Heart right ventricle (tissue), 16 donors: ENCODE measurements around the gene CFAP126. TPM values are rescaled to one million over a fixed set of nuclear protein-coding genes. Genes with fewer than 3 reads are reported as not detected.
"Not testable (repeated sequence)": the region's sequence is repeated elsewhere in the genome, so short reads cannot be mapped to it uniquely, and the experiment has no call there.

Experiments used
- ATAC-seq, 8 donors: fragments of 200-7000 bp; cut with Tn5 transposase; one replicate each; pipeline ENCODE4 v1.9.1; 2020; ENCODE audit warnings: mild to moderate bottlenecking in 8 of 8, moderate library complexity in 8 of 8, moderate number of reproducible peaks in 1 of 8
- DNase-seq, 2 donors: peaks; one replicate each; pipeline ENCODE4 v3.0.0-alpha.2; 2020
- H3K27ac ChIP-seq, 10 donors: fragments of 200-600 bp; sonication (generic) in 2 of 10; one replicate each; pipeline versions ENCODE4 v1.5.0 to v1.8.0; 2020 to 2022; ENCODE audit warnings: mild to moderate bottlenecking in 3 of 10
- H3K27me3 ChIP-seq, 7 donors: fragments of 200-600 bp; one replicate each; pipeline ENCODE4 v1.8.0; 2021 to 2022; ENCODE audit warnings: mild to moderate bottlenecking in 2 of 7
- H3K36me3 ChIP-seq, 9 donors: fragments of 200-600 bp; sonication (generic) in 1 of 9; one replicate each; pipeline versions ENCODE4 v1.5.0 to v1.8.0; 2020 to 2022; ENCODE audit warnings: mild to moderate bottlenecking in 2 of 9
- H3K4me1 ChIP-seq, 9 donors: fragments of 200-600 bp; sonication (generic) in 1 of 9; one replicate each; pipeline versions ENCODE4 v1.5.0 to v1.8.0; 2020 to 2022; ENCODE audit warnings: mild to moderate bottlenecking in 4 of 9
- H3K4me3 ChIP-seq, 10 donors: fragments of 200-600 bp; sonication (generic) in 2 of 10; one replicate each; pipeline versions ENCODE4 v1.5.0 to v1.8.0; 2020 to 2022; ENCODE audit warnings: mild to moderate bottlenecking in 7 of 10, moderate library complexity in 2 of 10
- H3K9me3 ChIP-seq, 11 donors: fragments of 200-600 bp in 10 of 11; sonication (generic) in 2 of 11; one replicate each; pipeline versions ENCODE4 v1.5.0 to v1.8.0; 2013 to 2022; ENCODE audit warnings: mild to moderate bottlenecking in 2 of 11, control low read depth in 1 of 11, moderate library complexity in 1 of 11
- CTCF ChIP-seq, 9 donors: fragments of 200-600 bp; sonication (generic) in 2 of 9; IDR thresholded peaks; one replicate each; pipeline versions ENCODE4 v1.5.0 to v1.8.0; 2021 to 2022; ENCODE audit warnings: antibody characterized with exemption in 9 of 9, mild to moderate bottlenecking in 5 of 9, moderate library complexity in 1 of 9
- WGBS, 2 donors: extraction: QIAGEN DNeasy Blood & Tissue Kit; methylation state at CpG; one replicate each; pipeline ENCODE4 v1.1.7; 2013; ENCODE audit warnings: inconsistent platforms in 1 of 2; 5-methylcytosine and 5-hydroxymethylcytosine counted together
- intact Hi-C, 10 donors: fragments of 100-400 bp; cut with DNase I; formaldehyde crosslinking; loops; one replicate each; pipeline versions ENCODE4 v1.11.1 to v1.14.2; 2022
- polyA plus RNA-seq, 2 donors: library from polyadenylated mRNA; stranded (reverse); fragments of 200-250 nt; gene quantifications; one replicate each; pipeline ENCODE4 v1.2.3, GENCODE V29; 2013
- total RNA-seq, 10 donors: library from RNA; stranded (reverse); fragmentation: NEBNext Ultra II Directional in 3 of 10; extraction: Animal tissue kit (Norgen Biotek cat#: 25700) in 3 of 10; gene quantifications; one replicate each; pipeline versions ENCODE4 v1.2.1 to v1.2.4, GENCODE V29; 2021 to 2023
- donor health status: Arrhythmogenic right ventricular cardiomyopathy.
- donor health status: ischemic (EF 13 %, LVEDD 7.1; RV severe dilation, severe dysfunction).
- donor health status: healthy with polysubstance abuse.
- donor health status: DM: no; HTN: yes; CAD: no.
- donor health status: DM: no; HTN: no; CAD: no.
- donor health status: ischemic (EF 25% LVEDD 6.9; RV normal size, moderate dysfunction).
- donor health status: ischemic (EF 25% LVEDD 5.7; RV mildly dilated, moderate dysfunction).
- donor health status: healthy.
- donor health status: DM: yes; HTN: yes; CAD: no.
- donor health status: Ischemic cardiomyopathy.
- donor health status: ischemic (EF 35%, LVEDD 5.7; RV mildly dilated, moderate dysfunction).
- donor health status: nonischemic (EF 11% LVEDD 7.7; RV severe dilation, severe dysfunction).
- donor health status: DM: yes; HTN: yes; CAD: no.
- donor health status: PGD.
- donor health status: ischemic (EF 29% LVEDD 5.4; RV normal size, mild dysfunction).
- donor health status: nonischemic (EF 23%, LVEDD 6.1; RV moderate dilation, normal function).

The CFAP126 gene
- total and polyA plus RNA-seq, 12 donors = not detected

DNA sequence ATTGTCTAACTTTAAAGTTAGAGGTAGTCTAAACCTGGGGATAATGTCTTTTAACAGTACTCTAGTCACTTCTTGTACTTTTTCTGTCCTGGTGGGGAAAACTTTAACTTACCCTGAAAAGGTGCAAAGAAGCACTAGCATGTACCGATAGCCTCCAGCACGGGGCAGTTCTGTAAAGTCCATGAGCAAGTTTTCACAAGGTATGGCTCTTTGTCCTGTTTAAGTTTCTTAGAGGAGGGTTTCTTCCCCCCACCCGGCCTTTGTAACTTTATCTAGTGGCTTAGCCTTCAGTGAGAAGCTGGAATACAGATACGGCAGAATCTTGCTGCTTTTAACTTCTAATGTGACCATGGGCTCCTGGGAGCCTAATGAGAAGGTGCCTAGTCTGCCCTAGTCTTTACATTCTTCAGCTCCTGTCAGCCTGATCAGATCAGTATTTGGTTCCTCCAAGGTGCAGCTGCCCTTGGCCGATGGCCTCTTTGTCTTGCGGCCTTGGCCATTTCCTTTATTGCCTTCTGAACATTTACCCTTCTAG lies 39.8 kb upstream of the CFAP126 start:
- WGBS, 2 donors = 88 to 90% methylated on average over 6 of the region's 6 CpGs
- no peak for ATAC-seq
- intact Hi-C loops = loop anchor here in 1 of 10 donors (10.0 kb wide), 1 partner anchor 337 kb away; the partner anchor contains the start of gene DUSP12

DNA sequence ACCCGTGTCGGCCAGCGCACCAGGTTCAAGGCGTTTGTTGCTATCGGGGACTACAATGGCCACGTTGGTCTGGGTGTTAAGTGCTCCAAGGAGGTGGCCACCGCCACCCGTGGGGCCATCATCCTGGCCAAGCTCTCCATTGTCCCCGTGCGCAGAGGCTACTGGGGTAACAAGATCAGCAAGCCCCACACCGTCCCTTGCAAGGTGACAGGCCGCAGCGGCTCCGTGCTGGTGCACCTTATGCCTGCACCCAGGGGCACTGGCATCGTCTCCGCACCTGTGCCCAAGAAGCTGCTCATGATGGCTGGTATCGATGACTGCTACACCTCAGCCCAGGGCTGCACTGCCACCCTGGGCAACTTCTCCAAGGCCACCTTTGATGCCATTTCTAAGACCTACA lies 38.9 kb upstream of the CFAP126 start:
- H3K4me1 ChIP-seq = peaks cover 0 to 21% (median 0%) of the 10 kb centered on the region in 9 donors
- not testable (repeated sequence) for ATAC-seq, H3K27me3 ChIP-seq, DNase-seq, H3K9me3 ChIP-seq, H3K36me3 ChIP-seq, H3K4me3 ChIP-seq, H3K27ac ChIP-seq
- WGBS, 2 donors = 95 to 97% methylated on average over 17 of the region's 17 CpGs
- intact Hi-C loops = loop anchor here in 1 of 10 donors (10.0 kb wide), 1 partner anchor 338 kb away; the partner anchor contains the start of gene DUSP12

More for the DNA sequence above, 39.8 kb upstream of the CFAP126 start:
- Histone ChIP-seq H3K4me1 (peaks cover 0 to 19% (median 0%) of the 10 kb centered on the region in 9 donors), H3K36me3 (no peaks in the 10 kb centered on the region), H3K9me3 (peaks cover 0 to 6% (median 0%) of the 10 kb centered on the region in 11 donors), H3K4me3 (no peak overlapping the region), H3K27ac (no peak overlapping the region), H3K27me3 (peaks cover 0 to 4% (median 0%) of the 10 kb centered on the region in 7 donors)
- no peak for TF ChIP-seq CTCF (IDR thresholded peaks at IDR 0.05)
- DNase-seq = no peak

GRCh38 chr1:161404051-161404597 lies 36.4 kb upstream of the CFAP126 start:
- 83 to 89% methylated on average over 11 of the region's 11 CpGs for WGBS, 2 donors
- H3K9me3 ChIP-seq = peaks cover 0 to 6% (median 0%) of the 10 kb centered on the region in 11 donors
- H3K4me1 ChIP-seq = peaks cover 0 to 22% (median 9%) of the 10 kb centered on the region in 9 donors
- no peak for TF ChIP-seq CTCF (IDR thresholded peaks at IDR 0.05)
- no peak overlapping the region for H3K4me3 ChIP-seq
- H3K27me3 ChIP-seq = peaks cover 0 to 4% (median 0%) of the 10 kb centered on the region in 7 donors
- ATAC-seq (no peak), DNase-seq (no peak)
- intact Hi-C loops = loop anchor here in 1 of 10 donors (10.0 kb wide), 1 partner anchor 341 kb away; the partner anchor contains the start of gene DUSP12
- no peak overlapping the region for H3K27ac ChIP-seq
- H3K36me3 ChIP-seq = no peaks in the 10 kb centered on the region

- intact Hi-C loops = loop anchor here in 1 of 10 donors (10.0 kb wide), 1 partner anchor 342 kb away; the partner anchor contains the start of gene DUSP12
- H3K27me3 ChIP-seq = peaks cover 0 to 4% (median 0%) of the 10 kb centered on the region in 7 donors
- peaks cover 0 to 6% (median 0%) of the 10 kb centered on the region in 11 donors for H3K9me3 ChIP-seq
- H3K27ac ChIP-seq = no peak overlapping the region
- no peaks in the 10 kb centered on the region for H3K36me3 ChIP-seq
- TF ChIP-seq CTCF (IDR thresholded peaks at IDR 0.05) = no peak
- 95 to 97% methylated on average over 3 of the region's 3 CpGs for WGBS, 2 donors
- peaks cover 0 to 26% (median 12%) of the 10 kb centered on the region in 9 donors for H3K4me1 ChIP-seq
- H3K4me3 ChIP-seq = no peak overlapping the region
- ATAC-seq (no peak), DNase-seq (no peak)
Observed at GRCh38 chr1:161402446-161402845, 34.8 kb upstream of the CFAP126 start.
